T-helper 2 cell treated with Interferon-gamma antibody and Interleukin-4, amounts not matched to agents 5 μg/mL and 100 μg/mL, for 36 hours (primary cell): Measurements from ENCODE around the gene IKBKE.

ENCODE experiments used
- DNase-seq: peaks from one replicate; pipeline ENCODE4 v3.0.0; 2021; ENCODE audit warnings: low spot score
- H3K27ac Mint-ChIP-seq: one replicate; pipeline ENCODE4 v1.8.0; 2021; ENCODE audit warnings: mild to moderate bottlenecking, mixed read lengths
- H3K27me3 Mint-ChIP-seq: one replicate; pipeline ENCODE4 v1.8.0; 2021; ENCODE audit warnings: low read depth, mixed read lengths
- H3K36me3 Mint-ChIP-seq: one replicate; pipeline ENCODE4 v1.8.0; 2021; ENCODE audit warnings: low read depth, mixed read lengths
- H3K4me1 Mint-ChIP-seq: one replicate; pipeline ENCODE4 v1.8.0; 2021; ENCODE audit warnings: low read depth, mixed read lengths
- H3K4me3 Mint-ChIP-seq: one replicate; pipeline ENCODE4 v1.8.0; 2022; ENCODE audit warnings: mild to moderate bottlenecking, moderate library complexity, mixed read lengths
- H3K9me3 Mint-ChIP-seq: one replicate; pipeline ENCODE4 v1.8.0; 2021; ENCODE audit warnings: mixed read lengths

IKBKE gene

GRCh38 chr1:206469933-206470691 lies at the start of gene IKBKE:
Gene IKBKE (plus strand): TSS chr1:206470476. CDS start chr1:206473228, 2,752 bp downstream.
- peak; percentile 59 for DNase-seq
- H3K9me3 Mint-ChIP-seq, result no peaks in the 10 kb centered on the region
- H3K4me3 Mint-ChIP-seq, result peak within 1 kb of the TSS; percentile 90
- H3K36me3 Mint-ChIP-seq, result peaks cover 35% of the 10 kb centered on the region
- H3K27ac Mint-ChIP-seq, result peak within 1 kb of the TSS; percentile 85
- H3K27me3 Mint-ChIP-seq, result no peaks in the 10 kb centered on the region
- H3K4me1 Mint-ChIP-seq, result peaks cover 74% of the 10 kb centered on the region

GRCh38 chr1:206421616-206422340 lies 48.5 kb upstream of the IKBKE start:
- Mint-ChIP-seq H3K9me3 (no peaks in the 10 kb centered on the region), H3K4me1 (peaks cover 6% of the 10 kb centered on the region), H3K4me3 (no peak overlapping the region), H3K27ac (no peak overlapping the region), H3K36me3 (peaks cover 20% of the 10 kb centered on the region), H3K27me3 (no peaks in the 10 kb centered on the region)
- no peak for DNase-seq

GRCh38 chr1:206422525-206422924 lies 47.8 kb upstream of the IKBKE start:
- Mint-ChIP-seq H3K4me1 (peaks cover 7% of the 10 kb centered on the region), H3K27ac (no peak overlapping the region), H3K36me3 (peaks cover 19% of the 10 kb centered on the region), H3K27me3 (no peaks in the 10 kb centered on the region), H3K4me3 (no peak overlapping the region), H3K9me3 (no peaks in the 10 kb centered on the region)
- no peak for DNase-seq

GRCh38 chr1:206427291-206427690 lies 43.0 kb upstream of the IKBKE start:
- H3K4me1 Mint-ChIP-seq, result peaks cover 9% of the 10 kb centered on the region
- no peak for DNase-seq
- peaks cover 23% of the 10 kb centered on the region for H3K36me3 Mint-ChIP-seq
- no peak overlapping the region for H3K4me3 Mint-ChIP-seq
- no peaks in the 10 kb centered on the region for H3K27me3 Mint-ChIP-seq
- no peaks in the 10 kb centered on the region for H3K9me3 Mint-ChIP-seq
- H3K27ac Mint-ChIP-seq, result no peak overlapping the region

GRCh38 chr1:206429421-206429820 lies 40.9 kb upstream of the IKBKE start:
- Mint-ChIP-seq H3K9me3 (no peaks in the 10 kb centered on the region), H3K4me1 (peaks cover 9% of the 10 kb centered on the region), H3K36me3 (peaks cover 23% of the 10 kb centered on the region), H3K27ac (no peak overlapping the region), H3K27me3 (no peaks in the 10 kb centered on the region), H3K4me3 (no peak overlapping the region)
- DNase-seq, result no peak

GRCh38 chr1:206430031-206430983 lies 40.0 kb upstream of the IKBKE start:
- peaks cover 10% of the 10 kb centered on the region for H3K4me1 Mint-ChIP-seq
- H3K27me3 Mint-ChIP-seq, result no peaks in the 10 kb centered on the region
- H3K9me3 Mint-ChIP-seq, result no peaks in the 10 kb centered on the region
- DNase-seq, result no peak
- H3K27ac Mint-ChIP-seq, result no peak overlapping the region
- H3K4me3 Mint-ChIP-seq, result no peak overlapping the region
- peaks cover 29% of the 10 kb centered on the region for H3K36me3 Mint-ChIP-seq

GRCh38 chr1:206435445-206435844 lies 34.8 kb upstream of the IKBKE start:
- H3K9me3 Mint-ChIP-seq, result no peaks in the 10 kb centered on the region
- H3K36me3 Mint-ChIP-seq, result peaks cover 52% of the 10 kb centered on the region
- no peaks in the 10 kb centered on the region for H3K27me3 Mint-ChIP-seq
- H3K4me3 Mint-ChIP-seq, result no peak overlapping the region
- H3K4me1 Mint-ChIP-seq, result peaks cover 5% of the 10 kb centered on the region
- no peak for DNase-seq
- H3K27ac Mint-ChIP-seq, result no peak overlapping the region

GRCh38 chr1:206438554-206438953 lies 31.7 kb upstream of the IKBKE start:
- Mint-ChIP-seq H3K4me1 (peaks cover 5% of the 10 kb centered on the region), H3K9me3 (no peaks in the 10 kb centered on the region), H3K36me3 (peaks cover 52% of the 10 kb centered on the region), H3K27me3 (no peaks in the 10 kb centered on the region), H3K27ac (no peak overlapping the region), H3K4me3 (no peak overlapping the region)
- DNase-seq, result no peak

GRCh38 chr1:206439205-206439604 lies 31.1 kb upstream of the IKBKE start:
- Mint-ChIP-seq H3K4me1 (peaks cover 5% of the 10 kb centered on the region), H3K27ac (no peak overlapping the region), H3K36me3 (peaks cover 49% of the 10 kb centered on the region), H3K27me3 (no peaks in the 10 kb centered on the region), H3K4me3 (no peak overlapping the region), H3K9me3 (no peaks in the 10 kb centered on the region)
- no peak for DNase-seq

- Mint-ChIP-seq H3K27me3 (no peaks in the 10 kb centered on the region), H3K36me3 (peaks cover 45% of the 10 kb centered on the region), H3K9me3 (no peaks in the 10 kb centered on the region), H3K4me1 (no peaks in the 10 kb centered on the region), H3K27ac (no peak overlapping the region), H3K4me3 (no peak overlapping the region)
- DNase-seq, result no peak
Observed at GRCh38 chr1:206441336-206441967, 28.8 kb upstream of the IKBKE start.

GRCh38 chr1:206442101-206442500 lies 28.2 kb upstream of the IKBKE start:
- H3K9me3 Mint-ChIP-seq, result no peaks in the 10 kb centered on the region
- no peaks in the 10 kb centered on the region for H3K4me1 Mint-ChIP-seq
- H3K27me3 Mint-ChIP-seq, result no peaks in the 10 kb centered on the region
- H3K27ac Mint-ChIP-seq, result no peak overlapping the region
- no peak overlapping the region for H3K4me3 Mint-ChIP-seq
- peaks cover 43% of the 10 kb centered on the region for H3K36me3 Mint-ChIP-seq
- no peak for DNase-seq

GRCh38 chr1:206445116-206445515 lies 25.2 kb upstream of the IKBKE start:
- H3K4me1 Mint-ChIP-seq, result peaks cover 1% of the 10 kb centered on the region
- H3K36me3 Mint-ChIP-seq, result peaks cover 41% of the 10 kb centered on the region
- no peak overlapping the region for H3K27ac Mint-ChIP-seq
- no peaks in the 10 kb centered on the region for H3K27me3 Mint-ChIP-seq
- H3K4me3 Mint-ChIP-seq, result no peak overlapping the region
- no peak for DNase-seq
- H3K9me3 Mint-ChIP-seq, result no peaks in the 10 kb centered on the region

GRCh38 chr1:206445911-206446356 lies 24.3 kb upstream of the IKBKE start:
- Mint-ChIP-seq H3K36me3 (peaks cover 35% of the 10 kb centered on the region), H3K9me3 (no peaks in the 10 kb centered on the region), H3K4me1 (peaks cover 1% of the 10 kb centered on the region), H3K27me3 (no peaks in the 10 kb centered on the region), H3K4me3 (no peak overlapping the region), H3K27ac (no peak overlapping the region)
- DNase-seq, result no peak
